Measurements from ENCODE around the gene RNF138.

- TF ChIP-seq ZNF207 (IDR thresholded peaks at IDR 0.05; ENCODE audit: borderline replicate concordance), result no peak
- no peak for TF ChIP-seq FOXM1 (IDR thresholded peaks at IDR 0.05; ENCODE audit: low read depth, low read length)
- TF ChIP-seq EZH2 (IDR thresholded peaks at IDR 0.05; ENCODE audit: borderline replicate concordance, control insufficient read depth, low read depth, low read length), result no peak
- no peak for TF ChIP-seq EP300 (IDR thresholded peaks at IDR 0.05; ENCODE audit: borderline replicate concordance in 1 of 2, control insufficient read depth in 1 of 2, low read depth in 2 of 2, low read length in 2 of 2)
- TF ChIP-seq CHD1 (IDR thresholded peaks at IDR 0.05; ENCODE audit: low read depth, low read length), result no peak
- no peak for TF ChIP-seq POLR2AphosphoS5 (IDR thresholded peaks at IDR 0.05; ENCODE audit: low read length)
- TF ChIP-seq CREM (IDR thresholded peaks at IDR 0.05; ENCODE audit: low read depth), result peak; percentile 29; the same call in 1 of the 2 replicates
Observed at GRCh38 chr18:32158108-32158624, 66.5 kb downstream of the RNF138 start.
